ENCODE results near the gene FITM2.
"Not testable (repeated sequence)": the region's sequence is repeated elsewhere in the genome, so short reads cannot be mapped to it uniquely, and the experiment has no call there.

Gene FITM2

GRCh38 chr20:44334306-44334705, 23.3 kb upstream of the FITM2 start:
- DNase-seq (ENCODE audit: low read depth in 2 of 2), result no peak

GRCh38 chr20:44331201-44331600, 20.2 kb upstream of the FITM2 start:
- no peak for DNase-seq (ENCODE audit: low read depth in 2 of 2)

GRCh38 chr20:44328428-44328827, 17.4 kb upstream of the FITM2 start:
- DNase-seq (ENCODE audit: low read depth in 2 of 2), result no peak

DNA sequence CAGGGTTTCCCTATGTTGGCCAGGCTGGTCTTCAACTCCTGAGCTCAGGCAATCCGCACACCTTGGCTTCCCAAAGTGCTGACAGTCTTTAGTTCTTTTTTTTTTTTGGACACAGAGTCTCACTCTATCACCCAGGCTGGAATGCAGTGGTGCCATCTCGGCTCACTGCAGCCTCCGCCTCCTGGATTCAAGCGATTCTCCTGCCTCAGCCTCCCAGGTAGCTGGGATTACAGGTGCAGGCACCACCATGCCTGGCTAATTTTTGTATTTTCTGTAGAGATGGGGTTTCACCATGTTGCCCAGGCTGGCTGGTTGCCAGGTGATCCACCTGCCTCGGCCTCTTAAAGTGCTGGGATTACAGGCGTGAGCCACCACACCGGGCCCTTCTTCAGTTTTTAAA, 16.7 kb upstream of the FITM2 start:
- DNase-seq (ENCODE audit: low read depth in 2 of 2), result not testable (repeated sequence)

DNA sequence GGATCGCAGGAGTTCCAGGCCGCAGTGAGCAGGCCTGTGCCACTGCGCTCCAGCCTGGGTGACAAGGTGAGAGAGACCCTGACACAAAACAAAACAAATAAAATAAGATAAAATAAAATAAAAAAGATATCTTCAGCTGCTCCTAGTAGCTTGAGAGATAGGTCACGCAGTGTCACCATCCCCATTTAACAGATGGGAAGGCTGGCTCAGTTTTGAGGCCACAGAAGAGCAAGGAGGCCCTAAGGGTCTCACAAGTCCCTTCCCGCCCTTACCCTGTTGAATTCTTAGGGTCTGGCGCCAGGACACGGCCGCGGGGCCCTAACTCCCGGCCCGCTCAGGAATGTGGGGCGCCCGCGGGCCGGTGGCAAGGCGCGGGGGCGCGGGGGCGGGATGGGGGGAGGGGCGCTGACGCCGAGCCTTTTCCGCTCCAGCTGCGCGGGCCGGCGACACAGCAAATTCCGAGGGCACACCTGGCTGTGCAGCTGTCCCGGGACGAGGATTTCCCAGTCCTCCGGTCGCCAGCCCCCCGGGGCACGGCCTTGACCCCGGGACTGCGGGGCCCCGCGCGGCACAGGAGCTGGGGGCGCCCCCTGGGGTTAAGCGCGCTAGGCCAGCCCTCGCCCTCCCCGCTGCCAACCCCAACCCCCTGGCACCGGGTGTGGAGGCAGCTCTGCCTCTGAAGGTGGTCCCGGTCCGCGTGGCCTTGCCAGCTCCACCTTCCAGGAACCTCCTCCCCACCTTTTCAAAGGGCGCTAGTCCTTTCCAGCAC, 15.6 kb upstream of the FITM2 start:
- peak; percentile 10 to 18 for DNase-seq (ENCODE audit: low read depth in 2 of 2)

DNA sequence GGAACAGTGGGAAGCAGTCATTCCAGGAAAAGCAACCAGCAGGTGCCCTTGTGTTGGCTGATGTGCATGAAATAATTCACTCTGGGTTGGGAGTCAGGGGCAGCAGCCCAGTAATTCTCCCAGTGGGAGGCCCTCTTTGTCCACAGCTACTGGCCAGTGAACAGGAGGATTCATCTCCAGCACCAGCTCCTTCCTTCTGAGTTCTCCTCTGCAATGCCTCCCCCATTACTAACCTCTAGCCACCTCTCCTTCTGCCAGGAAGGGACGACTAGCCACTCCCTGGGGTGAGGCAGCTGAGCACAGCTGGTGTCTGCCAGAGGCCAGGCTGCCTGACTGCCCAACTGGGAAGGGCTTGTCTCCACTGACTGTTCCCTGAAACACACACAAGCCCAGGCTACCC, 13.3 kb upstream of the FITM2 start:
- DNase-seq (ENCODE audit: low read depth in 2 of 2), result no peak

DNA sequence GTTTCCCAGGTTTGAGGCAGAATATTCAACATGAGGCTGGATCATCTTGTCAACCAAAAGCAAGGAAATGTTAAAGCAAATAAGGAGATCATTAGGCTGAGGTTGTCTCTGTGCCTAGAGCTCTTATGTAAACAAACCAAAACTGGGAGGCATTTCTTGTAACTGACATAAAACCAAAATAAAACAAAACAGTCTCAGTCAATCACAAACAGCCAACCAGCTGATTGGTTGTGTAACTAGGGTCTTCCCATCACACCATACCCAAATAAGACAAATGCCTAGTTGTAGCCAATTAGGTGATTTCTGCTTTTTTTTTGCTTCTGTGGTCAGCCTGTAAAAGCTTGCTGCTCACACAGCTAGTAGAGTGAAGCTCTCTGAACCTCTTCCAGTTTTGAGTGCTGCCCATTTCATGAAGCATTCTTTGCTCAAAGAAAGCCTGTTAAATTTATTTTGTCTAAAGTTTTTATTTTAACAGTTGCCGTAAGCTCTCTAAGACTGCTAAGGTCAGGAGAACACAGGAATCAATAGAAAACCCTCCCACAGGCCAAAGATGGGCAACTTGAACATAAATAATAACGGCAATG, 8.9 kb upstream of the FITM2 start:
- no peak for DNase-seq (ENCODE audit: low read depth in 2 of 2)

- DNase-seq (ENCODE audit: low read depth in 2 of 2), result no peak
These were observed 3.9 kb upstream of the FITM2 start for GRCh38 chr20:44314870-44315269.

GRCh38 chr20:44309763-44310663, 989 bp downstream of the FITM2 start:
- no peak for DNase-seq (ENCODE audit: low read depth in 2 of 2)

GRCh38 chr20:44306927-44307326, 4.1 kb downstream of the FITM2 start:
- DNase-seq (ENCODE audit: low read depth in 2 of 2), result no peak

GRCh38 chr20:44304383-44304782, 6.6 kb downstream of the FITM2 start:
- no peak for DNase-seq (ENCODE audit: low read depth in 2 of 2)

DNA sequence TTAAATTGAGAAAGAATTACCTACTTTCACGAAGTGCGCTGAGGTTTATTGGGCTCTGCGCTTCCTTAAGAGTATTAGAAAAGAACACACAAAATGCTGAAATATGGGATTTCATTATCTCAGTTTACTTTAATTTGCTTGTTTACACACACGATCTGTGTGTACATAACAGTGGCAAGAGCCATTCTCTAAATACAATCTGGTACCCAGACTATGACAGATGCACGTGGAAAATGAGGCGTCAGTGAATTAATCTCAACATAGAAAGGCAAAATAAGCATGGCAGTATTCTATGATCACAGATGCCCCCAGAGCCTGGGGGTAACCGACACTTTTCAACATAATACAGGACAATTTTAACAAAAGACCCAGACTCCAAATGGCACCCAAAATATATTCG, 8.3 kb downstream of the FITM2 start:
- DNase-seq (ENCODE audit: low read depth in 2 of 2), result no peak

DNA sequence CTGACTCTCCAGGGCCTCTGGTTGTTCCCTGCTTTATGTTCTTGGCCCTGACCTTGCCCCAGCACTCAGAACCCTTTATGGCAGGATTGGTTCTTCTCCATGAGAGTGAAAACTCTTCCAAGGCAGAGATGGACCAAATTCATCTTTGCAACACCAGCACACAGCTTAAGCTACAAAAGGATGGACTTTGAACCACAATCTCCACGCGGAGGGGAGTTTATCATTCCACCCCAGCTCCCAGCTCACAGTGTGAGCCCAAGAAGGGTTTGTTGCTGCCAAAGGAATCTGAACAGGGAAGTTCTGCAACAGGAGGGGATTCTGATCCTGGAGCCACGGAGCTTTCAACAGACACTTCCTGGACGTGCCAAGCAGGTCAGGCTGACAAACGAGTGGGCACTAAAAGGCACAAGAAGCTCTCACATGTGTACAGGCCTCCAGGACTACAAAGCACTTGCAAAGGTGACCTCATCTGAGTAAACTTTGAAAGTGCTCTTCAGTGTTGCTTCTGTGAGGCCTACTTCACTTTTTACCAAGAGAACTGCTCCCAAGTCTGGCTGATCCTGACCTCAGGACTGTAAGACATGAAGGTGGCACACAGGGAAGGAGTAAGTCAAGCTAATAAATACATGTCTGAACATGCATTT, 8.9 kb downstream of the FITM2 start:
- DNase-seq (ENCODE audit: low read depth in 2 of 2), result no peak

DNA sequence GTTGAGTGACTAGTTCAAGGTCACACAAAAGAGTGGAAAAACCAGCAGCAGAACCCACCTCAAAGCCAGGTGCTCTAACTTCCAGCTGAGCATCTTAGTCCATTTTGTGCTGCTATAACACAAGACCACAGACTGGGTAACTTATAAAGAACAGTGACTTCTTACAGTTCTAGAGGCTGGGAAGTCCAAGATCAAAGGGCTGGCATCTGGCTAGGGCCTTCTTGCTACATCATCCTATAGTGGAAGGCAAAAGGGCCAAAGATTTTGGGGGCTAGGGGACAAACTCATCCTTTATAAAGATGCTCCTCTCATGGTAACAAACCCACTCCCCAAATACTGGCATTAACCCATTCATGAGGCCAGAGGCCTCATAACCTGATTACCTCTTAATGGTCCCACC, 9.7 kb downstream of the FITM2 start:
- no peak for DNase-seq (ENCODE audit: low read depth in 2 of 2)

GRCh38 chr20:44299011-44299535, 11.9 kb downstream of the FITM2 start:
- not testable (repeated sequence) for DNase-seq (ENCODE audit: low read depth in 2 of 2)

DNA sequence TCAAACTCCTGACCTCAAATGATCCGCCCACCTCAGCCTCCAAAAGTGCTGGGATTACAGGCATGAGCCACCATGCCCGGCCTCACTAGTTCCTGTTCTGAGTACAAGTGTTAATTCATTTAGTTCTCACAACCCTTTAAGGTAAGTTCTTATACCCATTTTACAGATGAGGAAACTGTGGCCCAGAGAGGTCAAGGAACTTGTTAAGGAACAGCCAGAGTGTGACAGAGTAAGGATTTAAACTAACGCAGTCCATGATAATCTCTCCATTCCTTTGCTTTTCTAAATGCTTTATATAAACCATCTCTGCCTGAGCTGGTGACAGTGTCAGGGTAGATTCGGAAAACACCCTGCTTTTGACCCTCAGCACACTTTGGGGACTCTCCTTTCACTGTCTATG, 13.3 kb downstream of the FITM2 start:
- DNase-seq (ENCODE audit: low read depth in 2 of 2), result no peak

DNA sequence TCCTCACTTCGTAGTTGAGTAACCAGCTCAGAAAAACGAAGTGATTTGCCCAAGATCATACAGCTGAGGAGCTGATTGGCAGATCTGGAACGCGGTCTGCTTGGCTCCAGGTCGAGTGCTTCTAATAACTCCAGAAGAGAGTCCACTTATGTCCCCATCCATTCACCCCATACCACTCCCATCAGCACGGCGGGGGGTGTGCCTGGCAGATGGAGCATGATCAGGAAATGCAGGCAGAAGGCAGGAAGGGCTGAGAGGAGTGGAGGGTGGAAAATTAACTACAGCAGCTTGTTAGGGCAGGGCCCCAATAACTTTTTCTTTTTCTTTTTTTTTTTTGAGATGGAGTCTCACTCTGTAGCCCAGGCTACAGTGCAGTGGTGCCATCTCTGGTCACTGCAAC, 15.0 kb downstream of the FITM2 start:
- DNase-seq (ENCODE audit: low read depth in 2 of 2), result no peak

DNA sequence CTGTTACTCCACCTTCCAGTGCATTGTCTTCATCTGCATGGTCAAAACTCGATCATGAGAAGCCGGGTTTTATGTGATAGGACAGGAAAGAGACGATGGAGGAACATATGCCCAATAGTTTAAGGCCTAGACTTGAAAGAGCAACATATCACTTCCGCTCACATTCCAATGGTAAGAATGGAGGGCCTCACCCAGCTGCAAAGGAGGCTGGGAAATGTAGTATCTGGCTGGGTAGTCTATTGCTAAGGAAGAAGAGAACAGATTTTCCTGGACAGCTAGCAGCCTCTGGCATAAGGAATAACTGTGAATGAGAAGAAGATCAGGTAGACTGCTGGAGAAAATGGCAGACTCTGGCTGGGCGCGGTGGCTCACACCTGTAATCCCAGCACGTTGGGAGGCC, 19.2 kb downstream of the FITM2 start:
- DNase-seq (ENCODE audit: low read depth in 2 of 2), result no peak

GRCh38 chr20:44288252-44288651, 22.8 kb downstream of the FITM2 start:
- DNase-seq (ENCODE audit: low read depth in 2 of 2), result no peak

GRCh38 chr20:44287272-44288097, 23.5 kb downstream of the FITM2 start:
- DNase-seq (ENCODE audit: low read depth in 2 of 2), result no peak

GRCh38 chr20:44284032-44284431, 27.0 kb downstream of the FITM2 start:
- no peak for DNase-seq (ENCODE audit: low read depth in 2 of 2)
